Measurements from ENCODE around the gene ITK. TPM values are rescaled to one million over a fixed set of nuclear protein-coding genes. Genes with fewer than 3 reads are reported as not detected.

The ITK gene
- total and polyA plus RNA-seq, 2 experiments from 2014 or later: 0.08 TPM; not detected in 1

DNA sequence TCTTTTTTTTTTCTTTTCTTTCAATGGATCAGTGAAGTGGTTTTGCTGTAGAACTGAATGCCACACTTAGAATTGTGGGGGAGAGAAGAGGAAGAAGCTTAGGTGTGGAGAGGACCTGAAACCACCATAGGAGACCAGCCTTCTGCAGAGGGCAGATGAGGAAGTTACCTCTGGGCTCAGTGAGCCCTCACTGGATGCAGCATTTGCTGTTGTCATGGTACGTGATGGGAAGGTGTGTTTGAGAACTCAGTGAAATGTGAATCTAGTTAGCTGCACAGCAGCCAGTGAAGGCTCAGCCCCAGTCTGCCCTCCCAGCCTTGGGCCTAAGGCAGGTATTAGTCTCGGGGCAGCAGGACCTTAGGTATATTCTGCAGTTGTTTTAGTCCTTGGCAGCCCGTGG lies 102.8 kb downstream of the ITK start:
- H3K4me1 Mint-ChIP-seq: peaks cover 3% of the 10 kb centered on the region; the same call in 1 of the 3 replicates
- no peaks in the 10 kb centered on the region for H3K9me2 ChIP-seq (ENCODE audit: insufficient read depth)
- no peaks in the 10 kb centered on the region for H3K4me1 ChIP-seq (ENCODE audit: insufficient read depth)
- TF ChIP-seq POLR2AphosphoS5 (IDR thresholded peaks at IDR 0.05; ENCODE audit: low read depth) (no peak), ZNF331 (CRISPR knock-in tag; IDR thresholded peaks at IDR 0.05; ENCODE audit: low read depth) (no peak), STAT1 (IDR thresholded peaks at IDR 0.05; ENCODE audit: unreplicated experiment) (no peak), NANOG (IDR thresholded peaks at IDR 0.05; ENCODE audit: borderline replicate concordance) (no peak)
- TF ChIP-seq, protein P1, sequence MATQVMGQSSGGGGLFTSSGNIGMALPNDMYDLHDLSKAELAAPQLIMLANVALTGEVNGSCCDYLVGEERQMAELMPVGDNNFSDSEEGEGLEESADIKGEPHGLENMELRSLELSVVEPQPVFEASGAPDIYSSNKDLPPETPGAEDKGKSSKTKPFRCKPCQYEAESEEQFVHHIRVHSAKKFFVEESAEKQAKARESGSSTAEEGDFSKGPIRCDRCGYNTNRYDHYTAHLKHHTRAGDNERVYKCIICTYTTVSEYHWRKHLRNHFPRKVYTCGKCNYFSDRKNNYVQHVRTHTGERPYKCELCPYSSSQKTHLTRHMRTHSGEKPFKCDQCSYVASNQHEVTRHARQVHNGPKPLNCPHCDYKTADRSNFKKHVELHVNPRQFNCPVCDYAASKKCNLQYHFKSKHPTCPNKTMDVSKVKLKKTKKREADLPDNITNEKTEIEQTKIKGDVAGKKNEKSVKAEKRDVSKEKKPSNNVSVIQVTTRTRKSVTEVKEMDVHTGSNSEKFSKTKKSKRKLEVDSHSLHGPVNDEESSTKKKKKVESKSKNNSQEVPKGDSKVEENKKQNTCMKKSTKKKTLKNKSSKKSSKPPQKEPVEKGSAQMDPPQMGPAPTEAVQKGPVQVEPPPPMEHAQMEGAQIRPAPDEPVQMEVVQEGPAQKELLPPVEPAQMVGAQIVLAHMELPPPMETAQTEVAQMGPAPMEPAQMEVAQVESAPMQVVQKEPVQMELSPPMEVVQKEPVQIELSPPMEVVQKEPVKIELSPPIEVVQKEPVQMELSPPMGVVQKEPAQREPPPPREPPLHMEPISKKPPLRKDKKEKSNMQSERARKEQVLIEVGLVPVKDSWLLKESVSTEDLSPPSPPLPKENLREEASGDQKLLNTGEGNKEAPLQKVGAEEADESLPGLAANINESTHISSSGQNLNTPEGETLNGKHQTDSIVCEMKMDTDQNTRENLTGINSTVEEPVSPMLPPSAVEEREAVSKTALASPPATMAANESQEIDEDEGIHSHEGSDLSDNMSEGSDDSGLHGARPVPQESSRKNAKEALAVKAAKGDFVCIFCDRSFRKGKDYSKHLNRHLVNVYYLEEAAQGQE (IDR thresholded peaks at IDR 0.05; ENCODE audit: unreplicated experiment): no peak
- TF ChIP-seq, protein P2, sequence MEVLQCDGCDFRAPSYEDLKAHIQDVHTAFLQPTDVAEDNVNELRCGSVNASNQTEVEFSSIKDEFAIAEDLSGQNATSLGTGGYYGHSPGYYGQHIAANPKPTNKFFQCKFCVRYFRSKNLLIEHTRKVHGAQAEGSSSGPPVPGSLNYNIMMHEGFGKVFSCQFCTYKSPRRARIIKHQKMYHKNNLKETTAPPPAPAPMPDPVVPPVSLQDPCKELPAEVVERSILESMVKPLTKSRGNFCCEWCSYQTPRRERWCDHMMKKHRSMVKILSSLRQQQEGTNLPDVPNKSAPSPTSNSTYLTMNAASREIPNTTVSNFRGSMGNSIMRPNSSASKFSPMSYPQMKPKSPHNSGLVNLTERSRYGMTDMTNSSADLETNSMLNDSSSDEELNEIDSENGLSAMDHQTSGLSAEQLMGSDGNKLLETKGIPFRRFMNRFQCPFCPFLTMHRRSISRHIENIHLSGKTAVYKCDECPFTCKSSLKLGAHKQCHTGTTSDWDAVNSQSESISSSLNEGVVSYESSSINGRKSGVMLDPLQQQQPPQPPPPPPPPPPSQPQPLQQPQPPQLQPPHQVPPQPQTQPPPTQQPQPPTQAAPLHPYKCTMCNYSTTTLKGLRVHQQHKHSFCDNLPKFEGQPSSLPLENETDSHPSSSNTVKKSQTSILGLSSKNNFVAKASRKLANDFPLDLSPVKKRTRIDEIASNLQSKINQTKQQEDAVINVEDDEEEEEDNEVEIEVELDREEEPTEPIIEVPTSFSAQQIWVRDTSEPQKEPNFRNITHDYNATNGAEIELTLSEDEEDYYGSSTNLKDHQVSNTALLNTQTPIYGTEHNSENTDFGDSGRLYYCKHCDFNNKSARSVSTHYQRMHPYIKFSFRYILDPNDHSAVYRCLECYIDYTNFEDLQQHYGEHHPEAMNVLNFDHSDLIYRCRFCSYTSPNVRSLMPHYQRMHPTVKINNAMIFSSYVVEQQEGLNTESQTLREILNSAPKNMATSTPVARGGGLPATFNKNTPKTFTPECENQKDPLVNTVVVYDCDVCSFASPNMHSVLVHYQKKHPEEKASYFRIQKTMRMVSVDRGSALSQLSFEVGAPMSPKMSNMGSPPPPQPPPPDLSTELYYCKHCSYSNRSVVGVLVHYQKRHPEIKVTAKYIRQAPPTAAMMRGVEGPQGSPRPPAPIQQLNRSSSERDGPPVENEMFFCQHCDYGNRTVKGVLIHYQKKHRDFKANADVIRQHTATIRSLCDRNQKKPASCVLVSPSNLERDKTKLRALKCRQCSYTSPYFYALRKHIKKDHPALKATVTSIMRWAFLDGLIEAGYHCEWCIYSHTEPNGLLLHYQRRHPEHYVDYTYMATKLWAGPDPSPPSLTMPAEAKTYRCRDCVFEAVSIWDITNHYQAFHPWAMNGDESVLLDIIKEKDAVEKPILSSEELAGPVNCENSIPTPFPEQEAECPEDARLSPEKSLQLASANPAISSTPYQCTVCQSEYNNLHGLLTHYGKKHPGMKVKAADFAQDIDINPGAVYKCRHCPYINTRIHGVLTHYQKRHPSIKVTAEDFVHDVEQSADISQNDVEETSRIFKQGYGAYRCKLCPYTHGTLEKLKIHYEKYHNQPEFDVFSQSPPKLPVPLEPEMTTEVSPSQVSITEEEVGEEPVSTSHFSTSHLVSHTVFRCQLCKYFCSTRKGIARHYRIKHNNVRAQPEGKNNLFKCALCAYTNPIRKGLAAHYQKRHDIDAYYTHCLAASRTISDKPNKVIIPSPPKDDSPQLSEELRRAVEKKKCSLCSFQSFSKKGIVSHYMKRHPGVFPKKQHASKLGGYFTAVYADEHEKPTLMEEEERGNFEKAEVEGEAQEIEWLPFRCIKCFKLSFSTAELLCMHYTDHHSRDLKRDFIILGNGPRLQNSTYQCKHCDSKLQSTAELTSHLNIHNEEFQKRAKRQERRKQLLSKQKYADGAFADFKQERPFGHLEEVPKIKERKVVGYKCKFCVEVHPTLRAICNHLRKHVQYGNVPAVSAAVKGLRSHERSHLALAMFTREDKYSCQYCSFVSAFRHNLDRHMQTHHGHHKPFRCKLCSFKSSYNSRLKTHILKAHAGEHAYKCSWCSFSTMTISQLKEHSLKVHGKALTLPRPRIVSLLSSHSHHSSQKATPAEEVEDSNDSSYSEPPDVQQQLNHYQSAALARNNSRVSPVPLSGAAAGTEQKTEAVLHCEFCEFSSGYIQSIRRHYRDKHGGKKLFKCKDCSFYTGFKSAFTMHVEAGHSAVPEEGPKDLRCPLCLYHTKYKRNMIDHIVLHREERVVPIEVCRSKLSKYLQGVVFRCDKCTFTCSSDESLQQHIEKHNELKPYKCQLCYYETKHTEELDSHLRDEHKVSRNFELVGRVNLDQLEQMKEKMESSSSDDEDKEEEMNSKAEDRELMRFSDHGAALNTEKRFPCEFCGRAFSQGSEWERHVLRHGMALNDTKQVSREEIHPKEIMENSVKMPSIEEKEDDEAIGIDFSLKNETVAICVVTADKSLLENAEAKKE (CRISPR knock-in tag; IDR thresholded peaks at IDR 0.05): no peak
- H3K4me2 ChIP-seq: no peak overlapping the region
- no peak for ATAC-seq
- peaks cover 18% of the 10 kb centered on the region; the same call in 1 of the 2 replicates for H4K20me1 ChIP-seq (replicated peaks; ENCODE audit: insufficient read depth)
- H3K27me3 ChIP-seq (ENCODE audit: insufficient read depth): no peaks in the 10 kb centered on the region
- H3K79me2 ChIP-seq (replicated peaks; ENCODE audit: insufficient read depth): peaks cover 66% of the 10 kb centered on the region
- no peaks in the 10 kb centered on the region for H3K36me3 ChIP-seq (ENCODE audit: insufficient read depth)
- no peaks in the 10 kb centered on the region for H3K9me3 Mint-ChIP-seq
- DNase-seq (ENCODE audit: low spot score): no peak
- no peak overlapping the region for H3K4me3 Mint-ChIP-seq
- no peak overlapping the region for H2AFZ ChIP-seq
- H3K4me3 ChIP-seq: no peak overlapping the region
- no peak overlapping the region for H3K27ac Mint-ChIP-seq
- no peak overlapping the region for H3K27ac ChIP-seq (ENCODE audit: low read depth)
- H3K27me3 Mint-ChIP-seq (ENCODE audit: insufficient read depth, low read depth, poor library complexity): no peaks in the 10 kb centered on the region
- H3F3A ChIP-seq (replicated peaks; ENCODE audit: low read depth): no peaks in the 10 kb centered on the region
- peaks cover 13% of the 10 kb centered on the region; the same call in 2 of the 3 replicates for H3K36me3 Mint-ChIP-seq (ENCODE audit: low read depth)
